GM19035 (cell line): ENCODE data around the gene FLRT1.
"Not testable (repeated sequence)": the region's sequence is repeated elsewhere in the genome, so short reads cannot be mapped to it uniquely, and the experiment has no call there.

ENCODE experiments used
- ATAC-seq: cut with Tn5 transposase; IDR thresholded peaks from one replicate; pipeline ENCODE4 v1.9.1; 2021; ENCODE audit not compliant: unreplicated experiment

Gene FLRT1

GRCh38 chr11:64044730-64045393, 9.1 kb downstream of the FLRT1 start:
- no peak for ATAC-seq

GRCh38 chr11:64045700-64046099, 10.0 kb downstream of the FLRT1 start:
- no peak for ATAC-seq

GRCh38 chr11:64047373-64047772, 11.6 kb downstream of the FLRT1 start:
- not testable (repeated sequence) for ATAC-seq

DNA sequence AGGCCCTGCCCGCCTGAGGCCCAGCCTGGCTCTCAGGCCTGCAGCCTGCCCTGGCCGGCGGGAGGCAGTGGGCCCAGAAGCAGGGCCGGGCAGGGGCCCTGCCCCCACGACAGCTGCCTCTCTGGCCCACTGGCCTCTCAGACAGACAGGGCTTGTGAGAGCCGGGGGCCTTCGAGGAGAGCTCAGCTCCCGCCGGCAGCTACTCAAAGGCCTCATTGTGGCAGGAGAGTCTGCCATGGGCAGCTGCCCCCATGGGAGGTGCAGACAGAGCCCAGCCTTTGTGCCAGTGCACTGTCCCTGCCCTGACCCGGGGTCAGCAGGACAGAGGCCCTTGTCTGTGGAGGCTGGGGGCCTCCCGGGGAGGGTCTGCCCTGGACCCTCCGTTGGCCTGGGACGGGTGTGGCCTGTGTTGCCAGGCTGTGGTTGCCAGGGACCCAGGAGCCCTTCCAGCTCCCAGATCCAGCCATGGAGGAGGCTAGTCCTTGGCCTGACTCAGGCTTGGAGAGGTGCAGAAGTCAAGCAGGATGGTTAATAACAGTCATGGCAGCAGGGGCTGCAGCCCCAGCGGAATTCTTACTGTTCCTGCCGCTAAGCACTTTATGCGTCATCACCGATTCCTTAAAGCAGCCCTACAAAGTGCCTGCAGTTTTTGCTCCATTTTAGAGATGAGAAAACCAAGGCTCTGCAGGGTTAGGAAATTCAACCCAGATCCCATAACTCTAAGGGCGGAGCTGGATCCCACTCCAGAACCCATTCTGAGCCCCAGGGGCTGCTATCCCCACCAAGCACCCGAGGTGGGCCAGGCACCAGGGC, 12.5 kb downstream of the FLRT1 start:
- no peak for ATAC-seq

DNA sequence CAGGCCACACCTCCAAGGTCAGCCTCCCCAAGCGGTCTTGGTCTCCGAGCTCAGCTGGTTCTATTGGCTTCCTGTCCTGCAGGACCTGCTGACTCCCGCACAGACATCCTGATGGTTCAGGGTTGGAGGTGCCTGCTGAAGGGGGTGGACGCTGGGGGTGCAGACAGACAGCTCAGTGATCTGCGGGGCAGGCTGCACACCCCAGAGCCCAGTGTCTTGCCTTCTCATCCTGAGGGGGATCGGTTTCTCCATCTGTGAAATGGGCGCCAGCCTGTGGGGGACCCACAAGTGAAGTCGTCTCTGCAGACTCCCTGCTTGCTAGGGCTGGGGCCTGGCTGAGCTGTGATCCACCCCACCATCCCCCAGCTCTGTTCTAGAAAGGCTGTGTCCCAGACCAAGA, 13.8 kb downstream of the FLRT1 start:
- no peak for ATAC-seq

GRCh38 chr11:64051297-64051696, 15.6 kb downstream of the FLRT1 start:
- no peak for ATAC-seq

DNA sequence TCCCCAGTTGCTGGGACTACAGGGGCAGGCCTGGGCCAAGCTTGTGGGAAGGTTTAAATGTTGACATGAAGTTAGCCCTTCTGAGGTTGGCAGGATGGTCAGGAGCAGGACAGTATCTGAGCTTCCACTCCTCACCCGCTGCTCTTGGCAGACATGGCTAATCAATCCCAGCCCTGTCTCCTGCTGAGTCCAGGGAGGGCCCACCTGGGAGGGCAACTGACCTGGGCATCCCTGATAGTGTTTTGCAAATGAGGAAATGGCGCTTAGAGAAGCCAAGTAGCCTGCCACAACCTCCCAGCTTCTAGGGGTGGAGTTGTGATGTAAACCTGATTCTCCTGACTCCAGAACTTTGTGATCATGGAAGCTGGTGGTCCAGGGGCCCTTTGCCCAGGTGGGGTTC, 16.7 kb downstream of the FLRT1 start:
- ATAC-seq, result no peak

DNA sequence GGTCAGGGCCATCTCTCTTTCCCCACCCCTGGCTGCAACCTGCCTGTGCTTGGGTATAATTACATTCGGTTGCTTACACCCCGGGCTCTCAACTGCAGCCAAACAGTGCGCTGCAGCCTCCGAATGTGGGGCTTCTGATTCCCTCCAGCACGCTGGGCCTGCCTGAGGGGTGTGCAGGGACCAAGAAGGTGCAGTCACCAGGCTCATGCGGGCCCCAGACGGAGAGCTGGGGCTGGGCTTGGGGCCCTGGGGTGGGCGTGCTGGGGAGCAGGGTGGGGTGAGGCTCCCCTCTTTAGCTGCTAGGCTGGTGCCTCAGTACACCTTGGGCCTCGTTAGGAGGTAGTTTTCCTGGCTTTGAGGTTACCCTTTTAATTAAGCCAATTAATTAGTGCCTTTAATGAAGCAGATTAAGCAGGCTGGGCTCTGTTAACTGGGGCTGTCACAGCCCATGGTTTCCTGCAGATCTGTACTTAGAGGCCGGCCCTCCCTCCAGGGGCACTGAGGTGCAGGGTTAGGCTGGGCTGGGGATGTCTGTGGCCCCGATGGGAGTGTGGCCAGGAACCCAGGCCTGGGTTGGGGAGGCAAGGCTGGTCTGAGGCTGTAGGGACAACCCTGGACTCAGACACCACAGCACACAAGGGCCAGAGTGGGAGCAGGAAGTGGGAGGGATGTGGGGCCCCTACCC, 17.3 kb downstream of the FLRT1 start:
- no peak for ATAC-seq

DNA sequence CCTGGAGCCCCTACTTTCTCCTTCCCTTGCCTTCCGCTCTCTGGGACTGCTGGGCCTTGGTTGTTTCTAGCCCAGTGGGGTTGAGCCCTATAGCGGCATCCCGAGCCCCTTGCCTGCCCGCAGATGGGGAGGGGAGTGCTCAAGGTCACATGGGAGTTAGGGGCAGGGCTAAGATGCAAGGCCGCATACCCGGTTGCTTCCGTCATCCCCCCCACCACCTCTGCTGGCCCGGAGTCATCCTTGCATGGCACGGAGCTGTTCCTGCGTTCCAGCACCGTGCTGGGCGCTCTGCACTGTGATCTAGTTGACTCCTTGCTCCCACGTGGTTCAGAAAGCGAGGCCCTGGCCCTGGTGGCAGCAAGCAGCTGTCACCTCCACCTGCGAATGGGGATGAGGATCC, 18.0 kb downstream of the FLRT1 start:
- ATAC-seq, result no peak

GRCh38 chr11:64055077-64055476, 19.3 kb downstream of the FLRT1 start:
- ATAC-seq, result no peak

- ATAC-seq, result no peak
These were observed 20.6 kb downstream of the FLRT1 start for GRCh38 chr11:64056213-64056785.

DNA sequence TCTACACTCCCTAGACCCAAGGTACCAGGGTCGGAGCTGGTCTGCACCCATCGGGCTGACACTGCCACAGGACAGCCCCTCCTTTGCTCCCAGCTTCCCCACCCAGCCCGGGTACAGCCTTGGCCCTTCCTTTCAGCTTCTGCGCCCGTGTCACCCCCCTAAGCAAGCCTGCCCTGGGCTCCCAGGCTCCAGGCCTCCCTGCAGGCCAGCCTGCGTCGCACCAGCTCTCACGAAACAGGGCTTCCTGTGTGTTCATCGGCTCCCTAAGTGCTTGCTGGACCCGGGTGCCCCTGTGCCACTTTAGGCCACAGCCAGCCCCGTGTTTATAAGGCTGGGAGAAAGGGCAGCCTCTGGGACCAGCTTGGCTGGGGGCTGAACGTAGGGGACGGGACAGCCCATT, 21.1 kb downstream of the FLRT1 start:
- no peak for ATAC-seq

GRCh38 chr11:64057890-64058289, 22.2 kb downstream of the FLRT1 start:
- ATAC-seq, result no peak

- ATAC-seq, result no peak
These were observed 22.8 kb downstream of the FLRT1 start for GRCh38 chr11:64058494-64058893.

GRCh38 chr11:64059339-64060140, 23.8 kb downstream of the FLRT1 start:
- ATAC-seq, result no peak

DNA sequence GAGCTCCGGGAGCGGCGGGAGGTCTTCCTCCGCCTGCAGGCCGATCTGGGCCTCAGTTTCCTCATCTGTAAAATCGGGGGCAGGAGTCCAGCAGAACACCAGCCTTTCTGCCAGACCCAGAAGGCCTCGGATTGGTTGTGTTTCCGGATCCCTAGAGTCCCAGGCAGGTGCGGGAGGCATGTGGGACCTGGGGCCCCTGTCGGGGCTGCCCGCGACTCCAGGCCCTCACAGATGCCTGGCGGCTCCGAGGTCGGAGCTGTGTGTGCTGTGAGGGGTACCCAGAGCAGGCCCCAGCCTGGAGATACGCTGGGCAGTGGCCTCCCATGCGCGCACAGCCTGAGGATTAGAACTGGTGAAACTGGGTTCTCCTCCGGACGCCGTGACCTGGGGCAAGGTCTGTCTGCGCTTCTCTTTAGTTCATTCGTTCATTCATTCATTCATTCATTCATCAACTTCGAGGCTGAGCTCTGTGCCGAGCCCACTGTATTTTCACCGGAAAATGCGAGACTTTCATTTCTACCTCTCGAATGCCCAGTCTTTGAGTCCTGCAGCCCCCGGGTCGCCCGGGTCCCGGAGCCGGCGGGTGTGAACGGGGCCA, 24.6 kb downstream of the FLRT1 start:
- ATAC-seq, result no peak

- ATAC-seq, result peak; percentile 67
These were observed 25.2 kb downstream of the FLRT1 start for GRCh38 chr11:64060861-64061444.

DNA sequence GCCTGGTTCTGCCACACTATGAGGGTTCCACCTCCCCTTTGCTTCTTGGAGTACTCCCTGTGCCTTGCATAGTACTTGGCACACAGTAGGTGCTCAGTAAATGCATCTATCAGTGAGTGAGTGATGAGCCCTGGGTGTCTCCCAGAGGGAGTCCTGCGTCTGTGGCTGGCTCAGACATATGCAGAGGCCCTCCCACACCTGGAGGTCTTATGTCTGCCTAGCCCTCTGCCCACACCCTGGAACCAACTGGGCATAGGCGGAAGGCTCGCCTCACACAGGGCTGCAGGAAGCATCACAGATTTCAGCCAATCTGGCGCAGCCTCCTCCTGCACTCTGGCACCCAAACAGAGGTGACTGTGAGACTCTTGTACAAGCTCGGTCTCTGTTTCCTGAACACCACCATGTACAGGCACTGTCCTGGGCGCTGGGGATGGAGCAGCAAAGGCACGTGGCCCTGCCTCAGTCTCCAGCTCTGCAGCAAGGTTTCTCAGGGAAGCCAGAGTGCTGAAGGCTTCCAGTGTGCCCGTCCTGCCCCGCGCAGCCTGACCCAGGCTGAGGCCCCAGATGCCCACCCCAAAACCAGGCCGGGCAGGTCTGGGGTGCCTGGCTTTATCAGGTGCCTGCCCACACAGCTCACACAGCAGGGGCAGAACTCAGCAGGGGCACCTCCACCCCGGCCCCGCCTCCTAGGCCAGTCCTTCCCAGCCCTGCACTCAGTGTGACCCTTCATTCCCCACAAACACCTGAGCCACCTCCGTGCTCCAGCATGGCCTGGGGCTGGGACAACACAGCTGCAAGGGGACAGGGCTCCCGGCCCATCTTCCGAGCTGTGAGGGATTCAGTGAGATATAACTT, 26.7 kb downstream of the FLRT1 start:
- ATAC-seq, result no peak

DNA sequence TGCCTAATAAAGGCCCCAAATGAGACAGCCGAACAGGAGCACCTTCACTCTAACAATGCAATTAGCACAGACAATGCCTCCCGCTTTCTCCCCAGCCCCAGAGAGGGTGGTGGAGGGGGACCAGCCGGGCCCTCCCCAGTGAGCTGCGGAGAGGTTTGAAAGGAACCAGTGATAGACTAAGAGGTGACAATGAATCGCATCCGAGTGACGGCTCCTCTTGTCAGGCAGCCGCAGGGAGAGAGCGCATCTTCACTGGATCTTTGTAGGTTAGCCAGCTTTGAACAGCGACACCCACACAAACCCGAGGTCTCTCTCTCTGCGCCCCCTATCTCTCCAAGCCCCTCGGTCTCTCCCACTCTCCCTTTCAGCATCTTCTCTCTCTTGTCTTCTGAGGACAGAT, 28.0 kb downstream of the FLRT1 start:
- no peak for ATAC-seq
